ENCODE measurements around the gene MYO1A.

DNA sequence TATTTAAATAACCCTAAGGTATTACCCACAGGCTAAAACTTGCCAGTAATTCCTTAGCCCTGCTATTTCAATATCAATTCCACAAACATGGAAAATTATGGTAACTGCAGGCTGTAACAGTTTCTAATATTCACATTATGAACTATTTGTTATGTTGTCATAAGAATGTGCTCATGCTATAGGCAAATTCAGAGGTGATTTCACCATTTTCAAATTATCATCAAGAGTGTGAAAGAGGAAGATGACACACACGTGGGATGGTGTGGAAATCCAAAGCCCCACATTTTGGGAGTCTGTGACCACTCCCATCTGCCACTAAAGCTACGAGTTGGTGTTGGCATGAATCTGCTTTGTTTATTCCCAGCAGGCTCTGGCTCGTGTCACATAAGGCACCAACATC, 5.9 kb upstream of the MYO1A start:
- TF ChIP-seq, protein P1, sequence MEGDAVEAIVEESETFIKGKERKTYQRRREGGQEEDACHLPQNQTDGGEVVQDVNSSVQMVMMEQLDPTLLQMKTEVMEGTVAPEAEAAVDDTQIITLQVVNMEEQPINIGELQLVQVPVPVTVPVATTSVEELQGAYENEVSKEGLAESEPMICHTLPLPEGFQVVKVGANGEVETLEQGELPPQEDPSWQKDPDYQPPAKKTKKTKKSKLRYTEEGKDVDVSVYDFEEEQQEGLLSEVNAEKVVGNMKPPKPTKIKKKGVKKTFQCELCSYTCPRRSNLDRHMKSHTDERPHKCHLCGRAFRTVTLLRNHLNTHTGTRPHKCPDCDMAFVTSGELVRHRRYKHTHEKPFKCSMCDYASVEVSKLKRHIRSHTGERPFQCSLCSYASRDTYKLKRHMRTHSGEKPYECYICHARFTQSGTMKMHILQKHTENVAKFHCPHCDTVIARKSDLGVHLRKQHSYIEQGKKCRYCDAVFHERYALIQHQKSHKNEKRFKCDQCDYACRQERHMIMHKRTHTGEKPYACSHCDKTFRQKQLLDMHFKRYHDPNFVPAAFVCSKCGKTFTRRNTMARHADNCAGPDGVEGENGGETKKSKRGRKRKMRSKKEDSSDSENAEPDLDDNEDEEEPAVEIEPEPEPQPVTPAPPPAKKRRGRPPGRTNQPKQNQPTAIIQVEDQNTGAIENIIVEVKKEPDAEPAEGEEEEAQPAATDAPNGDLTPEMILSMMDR (IDR thresholded peaks at IDR 0.05; ENCODE audit: insufficient read depth, low read length, poor library complexity, severe bottlenecking): no peak
- TF ChIP-seq EZH2phosphoT487 (conservative IDR thresholded peaks at IDR 0.05; ENCODE audit: low read length): no peak
